Measurements from ENCODE around the gene SLC1A7. TPM values are rescaled to one million over a fixed set of nuclear protein-coding genes. Genes with fewer than 3 reads are reported as not detected.

Gene SLC1A7
- total and polyA plus RNA-seq, 2 experiments from 2014 or later: not detected

DNA sequence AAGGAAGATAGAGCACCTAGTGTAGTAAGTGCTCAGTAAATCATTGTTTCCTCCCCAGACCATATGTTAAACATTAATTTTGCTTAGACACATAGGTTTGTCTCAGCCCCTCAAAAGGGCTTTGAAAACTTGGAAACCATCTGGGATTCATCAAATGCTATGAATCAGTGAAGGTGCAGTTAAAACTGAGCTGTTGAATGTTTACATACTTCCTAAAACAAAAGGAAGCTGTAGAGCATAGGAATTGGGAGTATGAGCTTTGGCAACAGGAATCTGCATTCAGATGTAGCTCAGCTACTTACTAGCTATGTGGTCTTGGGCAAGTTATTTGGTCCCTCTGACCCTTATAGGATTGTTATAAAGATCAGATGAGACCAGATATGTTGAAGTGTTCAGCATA is 99.2 kb downstream of the SLC1A7 start (continued):
- TF ChIP-seq, protein P1, sequence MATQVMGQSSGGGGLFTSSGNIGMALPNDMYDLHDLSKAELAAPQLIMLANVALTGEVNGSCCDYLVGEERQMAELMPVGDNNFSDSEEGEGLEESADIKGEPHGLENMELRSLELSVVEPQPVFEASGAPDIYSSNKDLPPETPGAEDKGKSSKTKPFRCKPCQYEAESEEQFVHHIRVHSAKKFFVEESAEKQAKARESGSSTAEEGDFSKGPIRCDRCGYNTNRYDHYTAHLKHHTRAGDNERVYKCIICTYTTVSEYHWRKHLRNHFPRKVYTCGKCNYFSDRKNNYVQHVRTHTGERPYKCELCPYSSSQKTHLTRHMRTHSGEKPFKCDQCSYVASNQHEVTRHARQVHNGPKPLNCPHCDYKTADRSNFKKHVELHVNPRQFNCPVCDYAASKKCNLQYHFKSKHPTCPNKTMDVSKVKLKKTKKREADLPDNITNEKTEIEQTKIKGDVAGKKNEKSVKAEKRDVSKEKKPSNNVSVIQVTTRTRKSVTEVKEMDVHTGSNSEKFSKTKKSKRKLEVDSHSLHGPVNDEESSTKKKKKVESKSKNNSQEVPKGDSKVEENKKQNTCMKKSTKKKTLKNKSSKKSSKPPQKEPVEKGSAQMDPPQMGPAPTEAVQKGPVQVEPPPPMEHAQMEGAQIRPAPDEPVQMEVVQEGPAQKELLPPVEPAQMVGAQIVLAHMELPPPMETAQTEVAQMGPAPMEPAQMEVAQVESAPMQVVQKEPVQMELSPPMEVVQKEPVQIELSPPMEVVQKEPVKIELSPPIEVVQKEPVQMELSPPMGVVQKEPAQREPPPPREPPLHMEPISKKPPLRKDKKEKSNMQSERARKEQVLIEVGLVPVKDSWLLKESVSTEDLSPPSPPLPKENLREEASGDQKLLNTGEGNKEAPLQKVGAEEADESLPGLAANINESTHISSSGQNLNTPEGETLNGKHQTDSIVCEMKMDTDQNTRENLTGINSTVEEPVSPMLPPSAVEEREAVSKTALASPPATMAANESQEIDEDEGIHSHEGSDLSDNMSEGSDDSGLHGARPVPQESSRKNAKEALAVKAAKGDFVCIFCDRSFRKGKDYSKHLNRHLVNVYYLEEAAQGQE (IDR thresholded peaks at IDR 0.05; ENCODE audit: unreplicated experiment): no peak
- no peak for TF ChIP-seq EZH2phosphoT487 (IDR thresholded peaks at IDR 0.05; ENCODE audit: unreplicated experiment)
- TF ChIP-seq, protein P2, sequence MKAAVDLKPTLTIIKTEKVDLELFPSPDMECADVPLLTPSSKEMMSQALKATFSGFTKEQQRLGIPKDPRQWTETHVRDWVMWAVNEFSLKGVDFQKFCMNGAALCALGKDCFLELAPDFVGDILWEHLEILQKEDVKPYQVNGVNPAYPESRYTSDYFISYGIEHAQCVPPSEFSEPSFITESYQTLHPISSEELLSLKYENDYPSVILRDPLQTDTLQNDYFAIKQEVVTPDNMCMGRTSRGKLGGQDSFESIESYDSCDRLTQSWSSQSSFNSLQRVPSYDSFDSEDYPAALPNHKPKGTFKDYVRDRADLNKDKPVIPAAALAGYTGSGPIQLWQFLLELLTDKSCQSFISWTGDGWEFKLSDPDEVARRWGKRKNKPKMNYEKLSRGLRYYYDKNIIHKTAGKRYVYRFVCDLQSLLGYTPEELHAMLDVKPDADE (IDR thresholded peaks at IDR 0.05): no peak
- no peak for TF ChIP-seq ZNF114 (CRISPR knock-in tag; IDR thresholded peaks at IDR 0.05)

DNA sequence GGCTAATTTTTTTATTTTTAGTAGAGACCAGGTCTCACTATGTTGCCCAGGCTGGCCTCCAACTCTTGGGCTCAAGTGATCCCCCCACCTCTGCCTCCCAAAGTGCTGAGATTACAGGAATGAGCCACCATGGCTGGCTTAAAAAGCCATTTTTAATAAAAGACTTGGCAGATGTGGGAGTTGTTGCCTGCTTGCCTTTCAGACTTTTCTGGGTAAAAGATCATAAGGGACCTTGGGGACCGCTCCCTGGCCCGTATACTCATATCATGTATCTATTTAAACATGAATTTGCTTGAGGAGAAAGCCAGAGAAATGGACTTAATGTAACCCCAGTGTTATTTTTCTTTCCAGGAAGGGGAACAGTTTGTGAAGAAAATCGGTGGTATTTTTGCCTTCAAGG is 103.9 kb downstream of the SLC1A7 start:
- Histone ChIP-seq H4K20me1 (replicated peaks; ENCODE audit: insufficient read depth) (no peaks in the 10 kb centered on the region), H3K36me3 (ENCODE audit: insufficient read depth) (0 out of 2 replicates have a peak, but pooled peaks cover 4% of the 10 kb centered on the region), H3K4me2 (no peak overlapping the region), H3K27ac (ENCODE audit: low read depth) (no peak overlapping the region), H3F3A (replicated peaks; ENCODE audit: low read depth) (no peaks in the 10 kb centered on the region), H3K79me2 (replicated peaks; ENCODE audit: insufficient read depth) (no peaks in the 10 kb centered on the region), H3K9me2 (ENCODE audit: insufficient read depth) (no peaks in the 10 kb centered on the region), H3K27me3 (ENCODE audit: insufficient read depth) (no peaks in the 10 kb centered on the region), H3K4me3 (no peak overlapping the region), H3K4me1 (ENCODE audit: insufficient read depth) (peaks cover 10% of the 10 kb centered on the region; the same call in 1 of the 2 replicates), H2AFZ (no peak overlapping the region)
- ATAC-seq (no peak), DNase-seq (ENCODE audit: low spot score) (no peak)
- peaks cover 5% of the 10 kb centered on the region for H3K27me3 Mint-ChIP-seq (ENCODE audit: insufficient read depth, low read depth, poor library complexity)
- TF ChIP-seq NANOG (IDR thresholded peaks at IDR 0.05; ENCODE audit: borderline replicate concordance): no peak
- TF ChIP-seq STAT1 (IDR thresholded peaks at IDR 0.05; ENCODE audit: unreplicated experiment): no peak
- no peak for TF ChIP-seq POLR2AphosphoS5 (IDR thresholded peaks at IDR 0.05; ENCODE audit: low read depth)
- TF ChIP-seq, protein P2 (IDR thresholded peaks at IDR 0.05): no peak
- H3K36me3 Mint-ChIP-seq (ENCODE audit: low read depth): peaks cover 4% of the 10 kb centered on the region
- H3K27ac Mint-ChIP-seq: no peak overlapping the region
- H3K4me1 Mint-ChIP-seq: peaks cover 3% of the 10 kb centered on the region; the same call in 2 of the 3 replicates
- no peak overlapping the region for H3K4me3 Mint-ChIP-seq
- H3K9me3 Mint-ChIP-seq: no peaks in the 10 kb centered on the region

Small RNA genes within 50 kb of the gene (small RNA-seq; reads per million reads assigned to genes)
- gene HIGD1AP11 (ENCODE audit: low replicate concordance): not detected

Other genes starting within 250 kb of the SLC1A7 start
- gene ECHDC2, start 220.9 kb downstream of the SLC1A7 start, total RNA-seq (2014; rRNA removed; shearing (Covaris generic)): 16.7 and 17.8 TPM in 2 replicates
- 17.0 and 20.6 TPM in 2 replicates for gene ECHDC2, start 220.9 kb downstream of the SLC1A7 start, polyA plus RNA-seq (2016; fragmentation: Nextera tagmentation; extraction: Ambion mirVana)
- gene SCP2, start 215.4 kb downstream of the SLC1A7 start, total RNA-seq (2014; rRNA removed; shearing (Covaris generic)): 59.8 and 66.3 TPM in 2 replicates
- 95.3 and 116 TPM in 2 replicates for gene SCP2, start 215.4 kb downstream of the SLC1A7 start, polyA plus RNA-seq (2016; fragmentation: Nextera tagmentation; extraction: Ambion mirVana)
- 0.24 and 1.0 TPM in 2 replicates for gene PODN, start 80.4 kb downstream of the SLC1A7 start, total RNA-seq (2014; rRNA removed; shearing (Covaris generic))
- gene PODN, start 80.4 kb downstream of the SLC1A7 start, polyA plus RNA-seq (2016; fragmentation: Nextera tagmentation; extraction: Ambion mirVana): 0.16 TPM in 1 of 2 replicates, not detected in the other
- 30.6 and 30.9 TPM in 2 replicates for gene CPT2, start 54.2 kb upstream of the SLC1A7 start, total RNA-seq (2014; rRNA removed; shearing (Covaris generic))
- 9.6 and 11.2 TPM in 2 replicates for gene CPT2, start 54.2 kb upstream of the SLC1A7 start, polyA plus RNA-seq (2016; fragmentation: Nextera tagmentation; extraction: Ambion mirVana)
- gene CZIB, start 78.0 kb upstream of the SLC1A7 start, total RNA-seq (2014; rRNA removed; shearing (Covaris generic)): 39.5 and 59.8 TPM in 2 replicates
- 74.7 and 84.1 TPM in 2 replicates for gene CZIB, start 78.0 kb upstream of the SLC1A7 start, polyA plus RNA-seq (2016; fragmentation: Nextera tagmentation; extraction: Ambion mirVana)
- gene MAGOH, start 95.9 kb upstream of the SLC1A7 start, total RNA-seq (2014; rRNA removed; shearing (Covaris generic)): 79.3 and 110 TPM in 2 replicates
- gene MAGOH, start 95.9 kb upstream of the SLC1A7 start, polyA plus RNA-seq (2016; fragmentation: Nextera tagmentation; extraction: Ambion mirVana): 181 and 185 TPM in 2 replicates
- 71.1 and 72.4 TPM in 2 replicates for gene LRP8, start 185.4 kb upstream of the SLC1A7 start, total RNA-seq (2014; rRNA removed; shearing (Covaris generic))
- gene LRP8, start 185.4 kb upstream of the SLC1A7 start, polyA plus RNA-seq (2016; fragmentation: Nextera tagmentation; extraction: Ambion mirVana): 27.8 and 28.3 TPM in 2 replicates